AG20443 (cell line): ENCODE measurements around the gene NPB.

Source experiments
- DNase-seq: peaks from one replicate; pipeline ENCODE4 v3.0.0; 2012; ENCODE audit warnings: low spot score, mixed read lengths

The NPB gene

DNA sequence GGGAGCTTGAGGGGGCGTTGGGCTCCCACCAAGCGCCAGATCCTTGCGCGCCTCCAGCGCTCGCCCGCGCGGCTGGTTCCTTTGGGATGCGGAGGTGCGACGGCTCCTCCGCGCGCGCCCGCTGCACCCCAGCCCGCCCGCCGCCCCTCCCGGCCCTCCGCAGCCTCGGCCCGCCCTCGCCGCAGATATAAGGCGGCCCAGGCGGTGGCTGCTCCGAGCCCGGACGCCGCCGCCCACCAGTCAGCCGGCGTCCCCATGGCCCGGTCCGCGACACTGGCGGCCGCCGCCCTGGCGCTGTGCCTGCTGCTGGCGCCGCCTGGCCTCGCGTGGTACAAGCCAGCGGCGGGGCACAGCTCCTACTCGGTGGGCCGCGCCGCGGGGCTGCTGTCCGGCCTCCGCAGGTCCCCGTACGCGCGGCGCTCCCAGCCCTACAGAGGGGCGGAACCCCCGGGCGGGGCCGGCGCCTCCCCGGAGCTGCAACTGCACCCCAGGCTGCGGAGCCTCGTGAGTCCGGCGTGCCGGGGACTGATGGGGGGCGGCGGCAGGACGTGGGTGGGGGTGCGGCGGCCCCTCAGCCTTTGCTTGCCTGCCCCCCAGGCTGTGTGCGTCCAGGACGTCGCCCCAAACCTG, at the start of gene NPB:
Gene NPB (plus strand): TSS at position 216 of the 630 bp plus-strand sequence. CDS start 40 bp downstream, at position 256.
- DNase-seq: peak; percentile 38

GRCh38 chr17:81854974-81855774, 46.9 kb upstream of the NPB start:
- DNase-seq: no peak

GRCh38 chr17:81858170-81858966, 43.7 kb upstream of the NPB start:
- DNase-seq: no peak

GRCh38 chr17:81858967-81859905, 42.8 kb upstream of the NPB start:
- no peak for DNase-seq

DNA sequence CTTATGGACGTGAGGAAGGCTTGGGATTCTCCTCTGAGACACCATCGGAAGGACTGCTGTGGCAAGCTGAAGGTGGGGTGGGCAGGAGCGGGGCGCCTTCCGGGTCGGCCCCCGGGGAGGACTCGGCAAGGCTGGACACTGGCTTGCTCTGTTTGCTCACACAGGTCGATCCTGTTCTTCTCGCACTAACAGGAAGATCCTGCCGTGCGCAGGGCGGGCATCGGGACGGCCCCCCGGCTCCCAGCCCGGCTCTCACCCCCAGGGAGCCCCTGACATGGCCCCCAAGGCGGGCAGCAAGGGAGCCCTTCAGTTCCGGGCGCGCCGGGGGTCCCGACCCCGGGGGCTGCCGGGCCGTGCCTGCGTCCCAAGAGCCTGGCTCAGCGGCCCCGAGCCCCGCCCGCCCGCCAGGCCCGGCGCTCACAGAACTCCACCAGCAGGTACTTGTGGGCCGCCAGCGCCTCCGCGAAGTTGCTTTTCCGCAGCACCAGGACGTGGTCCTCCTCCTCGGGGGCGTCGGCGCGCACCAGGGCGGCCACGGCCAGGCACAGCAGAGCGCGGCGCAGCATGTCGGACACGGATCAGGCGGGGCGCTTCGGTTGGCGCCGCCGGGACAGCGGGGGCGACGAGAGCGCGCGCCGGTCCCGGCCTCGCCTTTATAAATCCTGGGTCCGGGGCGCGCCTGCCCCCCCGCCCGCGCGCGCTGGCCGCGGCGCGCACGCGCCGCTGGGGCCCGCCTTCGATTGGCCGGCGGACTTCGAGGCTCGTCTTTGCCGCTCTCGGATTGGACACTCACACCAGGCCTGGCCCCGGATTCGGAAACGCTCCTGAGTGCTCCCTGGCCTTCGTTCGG, 41.9 kb upstream of the NPB start, which contains the start of gene P4HB:
Gene P4HB (minus strand): TSS at position 630 of the 850 bp plus-strand sequence. CDS start 64 bp downstream, at position 566.
- DNase-seq: peak; percentile 12

DNA sequence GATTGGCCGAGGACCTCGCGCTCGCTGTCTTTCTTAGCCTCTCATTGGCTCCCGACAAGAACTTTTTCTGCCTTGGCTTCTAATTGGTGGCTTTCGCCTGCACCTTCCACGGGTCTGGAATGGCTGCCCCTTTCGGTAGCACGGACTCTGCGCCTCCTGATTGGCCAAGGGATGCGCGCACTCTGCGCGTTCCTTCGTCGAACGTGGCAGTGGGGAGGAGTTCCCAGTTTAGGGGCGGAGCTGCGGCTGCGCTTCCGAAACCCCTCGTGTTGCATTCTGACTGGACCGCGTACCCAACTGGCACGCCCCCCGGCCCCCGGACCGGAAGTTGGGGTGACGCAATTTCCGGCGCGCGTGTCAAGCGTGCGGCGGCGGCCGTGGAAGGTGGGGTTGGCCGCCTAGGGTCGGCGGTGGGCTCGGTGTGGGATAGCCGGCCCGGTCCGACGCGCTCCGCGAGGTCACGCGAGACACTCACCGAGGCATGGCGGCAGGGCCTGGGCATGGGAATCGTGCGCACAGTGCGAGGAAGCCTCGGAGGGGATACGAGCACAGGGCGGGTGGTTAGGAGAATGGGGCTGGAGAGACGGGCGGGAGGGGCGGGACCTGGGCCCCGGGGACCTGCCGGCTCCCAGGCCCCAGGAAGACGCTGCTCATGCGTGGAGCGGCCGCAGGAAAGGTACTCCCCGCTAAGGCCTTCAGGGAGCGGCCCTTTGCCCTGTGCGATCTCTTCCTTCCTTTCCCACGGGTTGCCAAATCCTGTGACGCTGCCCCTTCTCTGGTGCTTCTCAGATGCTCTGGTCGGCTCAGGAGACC, 41.1 kb upstream of the NPB start:
- DNase-seq: peak; percentile 98

GRCh38 chr17:81863123-81863675, 38.8 kb upstream of the NPB start:
- no peak for DNase-seq

- DNase-seq: no peak
Observed at GRCh38 chr17:81863833-81864768, 37.9 kb upstream of the NPB start.

DNA sequence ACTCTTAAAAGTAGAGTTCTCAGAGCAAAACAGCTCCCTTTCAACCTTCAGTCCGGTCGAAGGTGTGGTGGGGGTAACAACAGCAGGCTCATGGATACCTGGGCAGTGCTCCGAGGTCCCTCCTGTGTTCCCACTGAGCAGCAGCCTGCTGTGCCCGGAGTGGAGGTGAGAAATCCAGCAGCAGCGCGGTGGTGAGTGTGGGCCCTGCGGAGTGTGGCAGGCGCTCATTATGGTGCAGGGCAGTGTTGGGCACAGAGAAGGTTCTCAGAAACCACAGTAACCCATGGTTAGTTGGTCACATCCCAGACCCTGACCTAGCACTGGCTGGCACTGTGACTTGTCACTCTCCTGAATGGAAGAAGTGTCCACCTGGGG, 36.7 kb upstream of the NPB start:
- no peak for DNase-seq

DNA sequence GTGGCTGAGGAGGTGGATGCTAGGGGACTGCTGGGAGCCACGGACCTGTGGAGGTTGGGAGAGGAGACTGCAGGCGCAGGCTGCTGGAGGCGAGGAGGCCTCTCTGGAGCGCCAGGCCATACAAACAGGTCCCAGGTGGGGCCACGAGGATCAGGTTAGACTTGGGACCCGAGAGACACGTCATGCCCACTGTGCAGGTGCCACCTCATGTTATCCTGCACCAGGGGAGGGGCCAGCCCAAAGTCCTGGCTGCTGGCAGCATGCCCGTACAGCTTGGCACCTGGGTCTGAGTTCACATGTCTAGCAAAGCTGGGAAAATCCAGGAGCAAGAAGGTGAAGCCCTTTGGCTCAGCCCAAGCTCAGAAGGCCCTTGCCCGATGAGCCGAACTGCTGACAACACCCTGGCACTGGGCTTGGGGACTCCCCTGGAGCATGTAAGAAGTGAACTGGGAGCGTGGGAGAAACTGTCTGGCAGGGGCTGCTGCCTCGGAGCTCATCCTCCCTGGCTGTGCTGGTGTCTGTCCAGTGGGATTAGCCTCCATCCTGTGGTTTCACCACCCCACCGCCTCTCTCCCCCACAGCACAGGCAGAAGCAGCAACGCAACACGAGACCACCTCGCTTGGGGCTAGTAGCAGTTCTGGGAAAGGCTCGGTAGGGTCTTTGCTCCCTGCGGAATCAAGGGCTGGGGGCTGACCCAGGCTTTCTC, 36.2 kb upstream of the NPB start:
- DNase-seq: no peak

DNA sequence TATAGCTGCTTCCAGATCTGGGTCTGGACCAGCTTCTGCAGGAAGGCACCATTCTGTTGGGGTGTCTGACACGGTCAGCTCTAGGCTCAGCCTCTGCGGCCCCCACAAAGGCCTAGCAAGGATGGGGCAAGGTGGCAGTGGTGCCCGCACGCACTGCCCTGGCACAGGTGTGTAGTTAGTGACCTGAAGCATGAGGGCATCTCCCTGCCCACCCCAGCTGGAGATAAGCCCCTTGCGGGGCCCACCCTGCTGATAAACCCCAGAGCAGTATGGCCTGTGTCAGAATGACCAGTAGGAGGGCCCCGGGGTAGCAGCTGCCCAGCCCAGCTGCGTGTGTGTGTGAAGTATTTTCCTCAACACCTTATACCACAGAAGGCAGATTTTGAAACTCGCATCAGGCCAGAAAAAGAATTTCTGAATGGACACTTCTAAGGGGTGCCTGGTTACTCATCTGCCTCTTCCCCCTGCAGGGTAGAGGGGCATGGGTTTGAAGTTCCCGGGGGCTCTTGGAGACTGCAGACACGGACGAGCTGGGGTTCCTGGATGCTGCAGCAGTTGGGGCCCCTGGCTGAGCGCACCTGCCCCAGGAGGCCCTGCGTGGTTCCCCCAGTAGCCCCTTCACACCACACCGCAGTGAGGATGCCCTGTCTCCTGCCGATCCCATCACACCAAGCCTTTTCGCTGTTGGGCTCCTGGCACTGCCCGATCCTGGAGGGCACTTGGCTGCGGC, 35.4 kb upstream of the NPB start:
- DNase-seq: no peak

DNA sequence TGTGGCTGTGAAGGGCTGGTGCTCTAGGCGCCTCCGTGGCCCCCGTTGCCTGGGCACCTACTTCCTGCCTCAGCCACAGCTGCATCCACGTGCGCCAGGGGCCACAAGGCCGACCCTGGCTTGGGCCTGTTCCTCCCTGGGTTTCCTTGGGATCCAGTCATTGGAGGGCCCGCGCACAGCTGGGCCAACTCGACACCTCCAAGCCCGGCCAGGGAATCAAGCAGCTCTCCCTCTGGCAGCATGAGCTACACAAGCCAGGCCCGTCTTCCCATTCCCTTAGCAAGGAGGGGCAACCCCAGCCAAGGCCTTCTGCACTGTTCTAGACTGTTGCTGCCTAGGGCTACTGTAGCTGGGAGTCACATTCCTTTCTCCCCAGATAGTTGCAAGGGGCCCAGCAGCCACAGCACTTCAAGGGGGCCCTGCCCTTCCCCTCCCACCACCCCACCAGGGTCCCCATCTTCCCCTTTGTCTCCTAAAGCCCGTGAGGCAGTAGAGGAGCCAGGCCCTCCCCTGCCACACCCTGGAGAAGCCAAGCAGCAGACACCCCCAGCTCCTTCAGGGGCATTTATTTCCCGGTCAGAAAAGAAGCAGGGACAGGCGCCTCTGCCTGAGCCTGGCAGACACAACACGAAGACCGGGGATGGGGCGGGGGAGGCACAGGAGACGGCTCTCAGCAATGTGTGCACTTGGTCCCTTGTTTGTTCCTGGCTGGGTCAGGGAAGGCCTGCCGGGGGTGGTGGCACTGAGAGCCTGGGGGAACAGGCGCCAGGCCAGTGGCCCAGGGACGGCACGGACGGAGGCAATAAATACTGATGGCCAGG, 34.7 kb upstream of the NPB start:
- no peak for DNase-seq

- no peak for DNase-seq
Observed at GRCh38 chr17:81867991-81868673, 33.9 kb upstream of the NPB start.

DNA sequence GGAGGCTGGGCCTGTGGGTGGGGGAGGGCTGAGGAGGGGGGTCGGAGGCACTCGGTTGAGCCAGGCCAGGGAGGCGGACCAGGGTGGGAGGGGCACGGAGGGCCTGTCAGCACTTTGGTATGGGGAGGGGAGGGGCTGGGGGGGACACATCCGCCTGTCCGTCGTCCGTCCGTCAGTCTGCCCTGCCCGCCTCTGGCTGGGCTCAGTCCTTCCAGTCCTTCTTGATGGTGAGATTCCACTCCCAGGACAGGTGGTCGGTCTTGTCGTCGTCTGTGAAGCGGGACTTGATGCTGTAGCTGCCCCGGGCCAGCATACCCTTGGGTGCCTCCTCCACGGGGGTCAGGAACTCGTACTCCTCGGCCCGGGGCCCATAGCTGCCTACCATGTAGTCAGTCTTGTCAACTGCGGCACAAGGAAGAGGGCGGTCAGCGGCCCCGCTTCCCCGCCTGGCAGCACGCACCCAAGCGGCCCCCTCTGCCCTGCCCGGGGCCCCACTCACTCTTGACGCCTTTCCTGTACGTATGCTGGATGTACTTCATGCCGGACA, 33.3 kb upstream of the NPB start:
- peak; percentile 75 for DNase-seq
